Activated T-cell treated with anti-CD3 and anti-CD28 coated beads, Interleukin-2, amount 50 U/mL, for 4 hours (primary cell): ENCODE results near the gene RCAN3. TPM values are rescaled to one million over a fixed set of nuclear protein-coding genes. Genes with fewer than 3 reads are reported as not detected.
"Not testable (repeated sequence)": the region's sequence is repeated elsewhere in the genome, so short reads cannot be mapped to it uniquely, and the experiment has no call there.

ENCODE experiments used
- ATAC-seq, 2 donors: fragments of 200-7000 bp; cut with Tn5 transposase; one replicate each; pipeline ENCODE4 v1.10.0; 2021
- DNase-seq: peaks from one replicate; pipeline ENCODE4 v3.0.0-alpha.2; 2020
- H3K27me3 Mint-ChIP-seq: one replicate; pipeline ENCODE4 v1.8.0; 2021; ENCODE audit warnings: low read depth, mixed read lengths
- H3K36me3 Mint-ChIP-seq: one replicate; pipeline ENCODE4 v1.8.0; 2022; ENCODE audit warnings: mixed read lengths; ENCODE audit not compliant: insufficient read depth
- H3K4me1 Mint-ChIP-seq: one replicate; pipeline ENCODE4 v1.8.0; 2021; ENCODE audit warnings: low read depth, mixed read lengths
- H3K4me3 Mint-ChIP-seq: one replicate; pipeline ENCODE4 v1.8.0; 2021; ENCODE audit warnings: mild to moderate bottlenecking, moderate library complexity, mixed read lengths
- H3K9me3 Mint-ChIP-seq: one replicate; pipeline ENCODE4 v1.8.0; 2021; ENCODE audit warnings: mixed read lengths
- total RNA-seq, 3 donors: library from RNA; stranded (reverse); gene quantifications; one replicate each; pipeline ENCODE4 v1.2.1, GENCODE V29; 2021

RCAN3 gene
- total RNA-seq, 3 donors from 2014 or later, result 45.0 to 51.7 (median 47.4) TPM

GRCh38 chr1:24514946-24515345, 12.3 kb downstream of the RCAN3 start:
- ATAC-seq, result no peak
- Mint-ChIP-seq H3K9me3 (no peaks in the 10 kb centered on the region), H3K4me1 (peaks cover 63% of the 10 kb centered on the region), H3K27me3 (no peaks in the 10 kb centered on the region), H3K4me3 (no peak overlapping the region), H3K36me3 (peaks cover 35% of the 10 kb centered on the region)
- DNase-seq, result no peak

- not testable (repeated sequence) for H3K27me3 Mint-ChIP-seq, H3K4me3 Mint-ChIP-seq, H3K9me3 Mint-ChIP-seq, DNase-seq, ATAC-seq
- H3K4me1 Mint-ChIP-seq, result peaks cover 59% of the 10 kb centered on the region
- H3K36me3 Mint-ChIP-seq, result peaks cover 37% of the 10 kb centered on the region
Observed at GRCh38 chr1:24515671-24516209, 13.1 kb downstream of the RCAN3 start.

- Mint-ChIP-seq H3K36me3 (peaks cover 33% of the 10 kb centered on the region), H3K27me3 (no peaks in the 10 kb centered on the region), H3K4me3 (no peak overlapping the region), H3K4me1 (peaks cover 56% of the 10 kb centered on the region), H3K9me3 (peaks cover 4% of the 10 kb centered on the region)
- DNase-seq (no peak), ATAC-seq (no peak)
Observed at GRCh38 chr1:24516506-24516905, 13.9 kb downstream of the RCAN3 start.

GRCh38 chr1:24517898-24518297, 15.3 kb downstream of the RCAN3 start:
- ATAC-seq (no peak), DNase-seq (no peak)
- Mint-ChIP-seq H3K36me3 (peaks cover 29% of the 10 kb centered on the region), H3K27me3 (no peaks in the 10 kb centered on the region), H3K4me3 (no peak overlapping the region), H3K9me3 (peaks cover 4% of the 10 kb centered on the region), H3K4me1 (peaks cover 46% of the 10 kb centered on the region)

- H3K9me3 Mint-ChIP-seq, H3K4me3 Mint-ChIP-seq, ATAC-seq, H3K27me3 Mint-ChIP-seq, DNase-seq: not testable (repeated sequence)
- peaks cover 26% of the 10 kb centered on the region for H3K36me3 Mint-ChIP-seq
- peaks cover 44% of the 10 kb centered on the region for H3K4me1 Mint-ChIP-seq
Observed at GRCh38 chr1:24520282-24520681, 17.6 kb downstream of the RCAN3 start.

- no peak overlapping the region for H3K4me3 Mint-ChIP-seq
- ATAC-seq, result no peak
- H3K4me1 Mint-ChIP-seq, result peaks cover 57% of the 10 kb centered on the region
- H3K36me3 Mint-ChIP-seq, result peaks cover 15% of the 10 kb centered on the region
- no peaks in the 10 kb centered on the region for H3K27me3 Mint-ChIP-seq
- no peak for DNase-seq
- no peaks in the 10 kb centered on the region for H3K9me3 Mint-ChIP-seq
Observed at GRCh38 chr1:24525606-24526005, 23.0 kb downstream of the RCAN3 start.

GRCh38 chr1:24526045-24526444, 23.4 kb downstream of the RCAN3 start:
- peaks cover 57% of the 10 kb centered on the region for H3K4me1 Mint-ChIP-seq
- H3K27me3 Mint-ChIP-seq, result no peaks in the 10 kb centered on the region
- H3K4me3 Mint-ChIP-seq, result no peak overlapping the region
- H3K9me3 Mint-ChIP-seq, result no peaks in the 10 kb centered on the region
- peaks cover 15% of the 10 kb centered on the region for H3K36me3 Mint-ChIP-seq
- no peak for DNase-seq
- ATAC-seq, result no peak

GRCh38 chr1:24526940-24527542, 24.4 kb downstream of the RCAN3 start:
- H3K36me3 Mint-ChIP-seq, result peaks cover 16% of the 10 kb centered on the region
- DNase-seq, result peak; percentile 57
- no peaks in the 10 kb centered on the region for H3K27me3 Mint-ChIP-seq
- no peaks in the 10 kb centered on the region for H3K9me3 Mint-ChIP-seq
- peaks cover 58% of the 10 kb centered on the region for H3K4me1 Mint-ChIP-seq
- peak; percentile 46 to 61 for ATAC-seq
- H3K4me3 Mint-ChIP-seq, result no peak overlapping the region

GRCh38 chr1:24528744-24529143, 26.1 kb downstream of the RCAN3 start:
- Mint-ChIP-seq H3K27me3 (no peaks in the 10 kb centered on the region), H3K4me1 (peaks cover 65% of the 10 kb centered on the region), H3K36me3 (peaks cover 20% of the 10 kb centered on the region), H3K4me3 (no peak overlapping the region), H3K9me3 (no peaks in the 10 kb centered on the region)
- ATAC-seq (no peak), DNase-seq (no peak)

- not testable (repeated sequence) for DNase-seq, H3K9me3 Mint-ChIP-seq, H3K27me3 Mint-ChIP-seq, ATAC-seq, H3K4me3 Mint-ChIP-seq
- Mint-ChIP-seq H3K36me3 (peaks cover 25% of the 10 kb centered on the region), H3K4me1 (peaks cover 66% of the 10 kb centered on the region)
Observed at GRCh38 chr1:24529292-24529691, 26.7 kb downstream of the RCAN3 start.

GRCh38 chr1:24535021-24535424, 32.4 kb downstream of the RCAN3 start:
- ATAC-seq (peak; percentile 81 to 85), DNase-seq (peak; percentile 59)
- peak overlapping the region; percentile 80 for H3K4me3 Mint-ChIP-seq
- H3K36me3 Mint-ChIP-seq, result peaks cover 30% of the 10 kb centered on the region
- no peaks in the 10 kb centered on the region for H3K27me3 Mint-ChIP-seq
- no peaks in the 10 kb centered on the region for H3K9me3 Mint-ChIP-seq
- peaks cover 72% of the 10 kb centered on the region for H3K4me1 Mint-ChIP-seq

- DNase-seq (no peak), ATAC-seq (no peak)
- peak overlapping the region; percentile 80 for H3K4me3 Mint-ChIP-seq
Observed at GRCh38 chr1:24535778-24536177, 33.1 kb downstream of the RCAN3 start.

GRCh38 chr1:24536391-24536840, 33.8 kb downstream of the RCAN3 start:
- Mint-ChIP-seq H3K4me3 (peak overlapping the region; percentile 80), H3K36me3 (peaks cover 25% of the 10 kb centered on the region)
- peak; percentile 59 to 60 for ATAC-seq

More at GRCh38 chr1:24535778-24536177, 33.1 kb downstream of the RCAN3 start:
- no peaks in the 10 kb centered on the region for H3K27me3 Mint-ChIP-seq
- H3K4me1 Mint-ChIP-seq, result peaks cover 75% of the 10 kb centered on the region
- peaks cover 28% of the 10 kb centered on the region for H3K36me3 Mint-ChIP-seq
- no peaks in the 10 kb centered on the region for H3K9me3 Mint-ChIP-seq

GRCh38 chr1:24540051-24540905, 37.6 kb downstream of the RCAN3 start:
- DNase-seq (no peak), ATAC-seq (peak; percentile 60)
- no peaks in the 10 kb centered on the region for H3K27me3 Mint-ChIP-seq
- H3K36me3 Mint-ChIP-seq, result peaks cover 13% of the 10 kb centered on the region
- peaks cover 77% of the 10 kb centered on the region for H3K4me1 Mint-ChIP-seq
- H3K9me3 Mint-ChIP-seq, result no peaks in the 10 kb centered on the region
- H3K4me3 Mint-ChIP-seq, result peak overlapping the region; percentile 36

More at GRCh38 chr1:24536391-24536840, 33.8 kb downstream of the RCAN3 start:
- peak; percentile 54 for DNase-seq
- H3K9me3 Mint-ChIP-seq, result no peaks in the 10 kb centered on the region
- peaks cover 79% of the 10 kb centered on the region for H3K4me1 Mint-ChIP-seq
- H3K27me3 Mint-ChIP-seq, result no peaks in the 10 kb centered on the region
